ENCODE measurements around the gene EEF1AKMT3. TPM values are rescaled to one million over a fixed set of nuclear protein-coding genes. Genes with fewer than 3 reads are reported as not detected.

Gene EEF1AKMT3
- total and polyA plus RNA-seq, 2 experiments from 2014 or later, result 12.4 to 15.7 TPM

DNA sequence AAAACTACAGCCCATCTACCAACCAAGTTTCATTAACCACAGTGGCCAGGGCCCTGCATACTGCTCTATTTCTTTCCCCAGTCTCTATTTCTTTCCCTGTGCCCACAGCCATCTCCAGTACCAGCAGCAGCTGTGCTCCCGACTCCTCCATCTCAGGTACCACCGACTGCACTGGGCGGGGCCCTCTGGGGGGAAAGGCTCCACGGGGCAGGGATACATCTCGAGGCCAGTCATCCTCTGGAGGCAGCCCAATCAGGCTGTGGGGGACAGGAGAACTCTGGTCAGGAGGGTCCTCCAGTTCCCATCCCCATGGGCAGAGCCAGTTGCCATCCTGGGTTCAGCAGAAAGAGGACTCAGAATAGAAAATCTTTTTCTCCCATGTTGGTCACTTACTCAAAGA, 23.4 kb upstream of the EEF1AKMT3 start:
- in situ Hi-C loops (cut with MboI), result no loop called here
- Histone ChIP-seq H3K36me3 (ENCODE audit: low read depth) (peaks cover 11% of the 10 kb centered on the region; the same call in 1 of the 2 replicates), H3K79me2 (ENCODE audit: insufficient read depth) (peaks cover 40% of the 10 kb centered on the region), H3K4me3 (no peak overlapping the region), H3K9me2 (ENCODE audit: insufficient read depth) (no peaks in the 10 kb centered on the region), H4K20me1 (ENCODE audit: insufficient read depth) (no peaks in the 10 kb centered on the region), H3K27ac (no peak overlapping the region), H3K4me1 (ENCODE audit: insufficient read depth) (peaks cover 9% of the 10 kb centered on the region; the same call in 1 of the 2 replicates), H3F3A (ENCODE audit: insufficient read depth) (peaks cover 34% of the 10 kb centered on the region), H3K9ac (no peak overlapping the region), H2AFZ (no peak overlapping the region), H3K4me2 (ENCODE audit: unreplicated experiment) (no peak overlapping the region), H3K9me3 (ENCODE audit: low read depth) (no peaks in the 10 kb centered on the region), H3K27me3 (replicated peaks; ENCODE audit: insufficient read depth) (peaks cover 3% of the 10 kb centered on the region)
- 97 to 98% methylated on average over 5 of the region's 5 CpGs for WGBS, 2 experiments (ENCODE audit: low coverage in 1 of 2, low lambda C conversion rate in 2 of 2, missing lambda C conversion rate in 2 of 2)
- TF ChIP-seq EZH2phosphoT487 (IDR thresholded peaks at IDR 0.05; ENCODE audit: insufficient read depth, low read depth), result no peak
- no peak for TF ChIP-seq EZH2 (IDR thresholded peaks at IDR 0.05; ENCODE audit: insufficient read depth, poor library complexity, severe bottlenecking)
- no peak for DNase-seq

DNA sequence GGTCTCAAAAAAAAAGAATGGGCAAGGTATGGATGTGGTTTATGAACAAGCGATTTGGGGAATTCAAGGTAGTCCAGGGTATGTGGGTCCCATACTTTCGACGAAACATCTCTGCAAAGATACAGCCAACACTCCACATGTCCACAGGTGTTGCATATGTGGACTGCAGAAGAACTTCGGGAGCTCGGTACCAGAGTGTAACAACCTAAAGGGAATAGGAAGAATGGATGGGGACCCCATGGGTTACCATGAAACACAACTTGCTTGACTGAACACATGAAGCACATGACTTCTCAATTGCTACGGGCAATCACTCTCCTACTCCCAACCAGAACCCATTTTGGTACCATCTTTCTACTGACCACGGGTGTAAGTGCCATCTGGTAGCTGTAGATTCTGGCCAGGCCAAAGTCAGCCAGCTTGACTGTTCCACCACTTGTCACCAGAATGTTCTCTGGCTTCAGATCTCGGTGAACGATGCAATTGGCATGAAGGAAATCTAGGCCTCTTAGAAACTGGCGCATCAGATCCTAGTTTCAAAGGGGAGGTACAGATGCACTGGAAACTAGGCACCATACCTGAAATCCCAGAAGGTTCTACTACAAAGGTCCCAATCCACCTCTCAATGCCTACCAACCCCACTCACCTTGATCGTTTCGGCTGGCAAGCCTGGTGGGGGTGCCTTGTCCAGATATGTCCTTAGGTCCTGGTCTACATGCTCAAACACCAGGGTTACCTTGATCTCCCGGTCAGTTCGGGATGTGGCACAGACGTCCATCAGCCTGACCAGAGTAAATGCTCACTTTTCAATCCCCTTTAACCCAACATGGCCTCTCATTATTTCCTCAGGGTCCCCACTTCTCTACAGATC, 21.6 kb upstream of the EEF1AKMT3 start:
- no peak for DNase-seq
- H3K4me2 ChIP-seq (ENCODE audit: unreplicated experiment), result peak overlapping the region; percentile 96
- no peaks in the 10 kb centered on the region for H4K20me1 ChIP-seq (ENCODE audit: insufficient read depth)
- H2AFZ ChIP-seq, result no peak overlapping the region; the same call in 1 of the 2 replicates
- H3K79me2 ChIP-seq (ENCODE audit: insufficient read depth), result peaks cover 33% of the 10 kb centered on the region
- H3K4me3 ChIP-seq, result peak overlapping the region; percentile 94
- 87 to 90% methylated on average over 15 of the region's 15 CpGs for WGBS, 2 experiments (ENCODE audit: low coverage in 1 of 2, low lambda C conversion rate in 2 of 2, missing lambda C conversion rate in 2 of 2)
- peak overlapping the region; percentile 98 for H3K9ac ChIP-seq
- peaks cover 29% of the 10 kb centered on the region for H3F3A ChIP-seq (ENCODE audit: insufficient read depth)
- peaks cover 11% of the 10 kb centered on the region for H3K27me3 ChIP-seq (replicated peaks; ENCODE audit: insufficient read depth)
- H3K4me1 ChIP-seq (ENCODE audit: insufficient read depth), result peaks cover 6% of the 10 kb centered on the region; the same call in 1 of the 2 replicates
- TF ChIP-seq EZH2 (IDR thresholded peaks at IDR 0.05; ENCODE audit: insufficient read depth, poor library complexity, severe bottlenecking) (no peak), EZH2phosphoT487 (IDR thresholded peaks at IDR 0.05; ENCODE audit: insufficient read depth, low read depth) (no peak)
- H3K27ac ChIP-seq, result peak overlapping the region; percentile 94; the same call in 1 of the 2 replicates
- no peaks in the 10 kb centered on the region for H3K9me3 ChIP-seq (ENCODE audit: low read depth)
- peaks cover 11% of the 10 kb centered on the region; the same call in 1 of the 2 replicates for H3K36me3 ChIP-seq (ENCODE audit: low read depth)
- in situ Hi-C loops (cut with MboI), result no loop called here
- H3K9me2 ChIP-seq (ENCODE audit: insufficient read depth), result no peaks in the 10 kb centered on the region

DNA sequence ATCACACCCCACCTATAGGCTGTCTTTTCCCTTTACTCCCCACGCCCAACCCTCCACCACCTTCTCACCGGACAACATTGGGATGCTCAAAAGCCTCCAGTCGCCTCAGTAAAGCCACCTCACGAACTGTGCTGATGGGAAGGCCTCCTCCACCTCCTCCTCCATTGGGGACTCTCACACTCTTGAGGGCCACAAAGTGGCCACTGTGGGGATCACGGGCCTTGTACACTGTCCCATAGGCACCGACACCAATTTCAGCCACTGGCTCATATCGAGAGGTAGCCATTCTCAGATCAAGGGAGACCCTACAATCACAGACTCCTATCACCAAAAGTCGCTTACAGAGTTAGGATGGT, 21.0 kb upstream of the EEF1AKMT3 start:
- Histone ChIP-seq H3K27me3 (replicated peaks; ENCODE audit: insufficient read depth) (peaks cover 18% of the 10 kb centered on the region), H3K4me1 (ENCODE audit: insufficient read depth) (peaks cover 4% of the 10 kb centered on the region; the same call in 1 of the 2 replicates), H3K79me2 (ENCODE audit: insufficient read depth) (peaks cover 33% of the 10 kb centered on the region), H3K9me2 (ENCODE audit: insufficient read depth) (no peaks in the 10 kb centered on the region), H2AFZ (peak overlapping the region; percentile 83), H4K20me1 (ENCODE audit: insufficient read depth) (no peaks in the 10 kb centered on the region), H3K27ac (peak overlapping the region; percentile 94), H3K9ac (peak overlapping the region; percentile 98), H3F3A (ENCODE audit: insufficient read depth) (peaks cover 23% of the 10 kb centered on the region), H3K36me3 (ENCODE audit: low read depth) (peaks cover 11% of the 10 kb centered on the region; the same call in 1 of the 2 replicates), H3K4me3 (peak overlapping the region; percentile 94), H3K9me3 (ENCODE audit: low read depth) (no peaks in the 10 kb centered on the region), H3K4me2 (ENCODE audit: unreplicated experiment) (peak overlapping the region; percentile 96)
- 3 to 6% methylated on average over 8 of the region's 8 CpGs for whole genome bisulfite sequencing, 2 experiments (ENCODE audit: low coverage in 1 of 2, low lambda C conversion rate in 2 of 2, missing lambda C conversion rate in 2 of 2)
- in situ Hi-C loops (cut with MboI), result no loop called here
- no peak for TF ChIP-seq EZH2phosphoT487 (IDR thresholded peaks at IDR 0.05; ENCODE audit: insufficient read depth, low read depth)
- no peak for TF ChIP-seq EZH2 (IDR thresholded peaks at IDR 0.05; ENCODE audit: insufficient read depth, poor library complexity, severe bottlenecking)
- DNase-seq, result peak; percentile 27

DNA sequence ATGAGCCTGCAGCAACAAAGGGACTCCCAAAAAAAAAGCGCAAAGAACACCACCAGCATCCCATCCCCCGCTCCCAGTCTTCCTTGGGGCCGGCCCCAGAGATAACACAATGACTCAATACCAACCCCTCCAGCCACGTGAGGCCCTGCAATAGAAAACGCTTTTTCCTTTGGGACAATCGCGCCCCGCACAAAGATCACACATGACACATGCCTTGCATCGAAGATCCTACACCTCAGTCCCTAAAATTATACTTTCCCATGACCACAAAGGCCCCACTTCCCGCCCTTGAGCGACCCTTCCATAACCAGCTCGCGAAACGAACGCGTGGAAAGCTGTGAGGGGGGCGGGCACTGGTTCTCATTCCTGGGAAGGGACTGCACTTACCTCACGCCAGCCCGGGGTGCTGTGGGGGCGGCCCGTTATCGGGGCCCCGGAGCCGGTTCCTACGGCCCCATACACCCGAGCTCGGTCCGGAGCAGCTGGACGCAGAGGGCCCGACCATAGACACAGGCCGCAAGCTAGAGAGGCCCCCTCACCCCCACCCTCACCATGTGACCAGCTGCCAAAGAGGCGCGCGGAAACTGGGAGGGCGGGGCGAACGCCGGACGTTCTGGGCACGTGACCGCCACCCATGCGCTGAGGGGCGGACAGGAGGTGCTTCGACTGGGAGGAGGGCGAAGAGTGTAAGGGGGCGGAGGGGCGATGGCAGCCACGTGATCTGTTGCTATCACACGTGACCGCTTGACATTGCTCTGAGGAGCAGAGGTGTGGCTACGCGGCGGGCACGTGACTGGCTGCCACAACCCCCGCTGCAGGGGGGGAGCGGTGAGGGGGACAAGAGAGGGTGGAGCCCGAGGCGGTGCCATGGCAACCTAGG, 20.4 kb upstream of the EEF1AKMT3 start, which contains the start of gene CDK4:
CDK4 (minus strand) TSS at position 523 of the 880 bp plus-strand sequence. CDS start 593 bp downstream, outside the sequence.
- in situ Hi-C loops (cut with MboI), result no loop called here
- Histone ChIP-seq H2AFZ (peak within 1 kb of the TSS; percentile 83), H3K27me3 (replicated peaks; ENCODE audit: insufficient read depth) (peaks cover 22% of the 10 kb centered on the region), H3K4me1 (ENCODE audit: insufficient read depth) (peaks cover 4% of the 10 kb centered on the region; the same call in 1 of the 2 replicates), H3K9me2 (ENCODE audit: insufficient read depth) (no peaks in the 10 kb centered on the region), H3K4me2 (ENCODE audit: unreplicated experiment) (peak within 1 kb of the TSS; percentile 96), H3K9ac (peak within 1 kb of the TSS; percentile 98), H3K27ac (peak within 1 kb of the TSS; percentile 94), H3K79me2 (ENCODE audit: insufficient read depth) (peaks cover 33% of the 10 kb centered on the region), H3K9me3 (ENCODE audit: low read depth) (no peaks in the 10 kb centered on the region), H4K20me1 (ENCODE audit: insufficient read depth) (no peaks in the 10 kb centered on the region), H3F3A (ENCODE audit: insufficient read depth) (peaks cover 17% of the 10 kb centered on the region), H3K4me3 (peak within 1 kb of the TSS; percentile 94), H3K36me3 (ENCODE audit: low read depth) (peaks cover 10% of the 10 kb centered on the region; the same call in 1 of the 2 replicates)
- TF ChIP-seq EZH2phosphoT487 (IDR thresholded peaks at IDR 0.05; ENCODE audit: insufficient read depth, low read depth), result no peak
- no peak for TF ChIP-seq EZH2 (IDR thresholded peaks at IDR 0.05; ENCODE audit: insufficient read depth, poor library complexity, severe bottlenecking)
- WGBS, 2 experiments (ENCODE audit: low coverage in 1 of 2, low lambda C conversion rate in 2 of 2, missing lambda C conversion rate in 2 of 2), result 0 to 2% methylated on average over 44 to 56 of the region's 58 CpGs
- peak; percentile 99 for DNase-seq
